Adrenal gland (tissue), 12 donors: ENCODE measurements around the gene PACRGL. TPM values are rescaled to one million over a fixed set of nuclear protein-coding genes. Genes with fewer than 3 reads are reported as not detected.

Experiments
- DNase-seq, 7 donors: peaks; one replicate each; pipeline ENCODE4 v3.0.0-alpha.2; 2019 to 2020
- H3K27ac ChIP-seq, 5 donors: fragments of 200-600 bp; sonication (generic) in 4 of 5; 1 replicate in 3 of 5; 2 replicates in 2 of 5; pipeline versions ENCODE4 v1.5.1 to v1.8.0; 2016 to 2020; ENCODE audit warnings: mild to moderate bottlenecking in 1 of 5
- H3K27me3 ChIP-seq: fragments of 200-600 bp; 2 replicates; pipeline ENCODE4 v1.8.0; 2021
- H3K36me3 ChIP-seq, 2 donors: fragments of 200-600 bp; replicated peaks in 1 of 2; 1 replicate in 1 of 2; 2 replicates in 1 of 2; pipeline versions ENCODE4 v1.5.1 to v1.8.0; 2018 to 2022
- H3K4me1 ChIP-seq, 2 donors: fragments of 200-600 bp; replicated peaks in 1 of 2; 1 replicate in 1 of 2; 2 replicates in 1 of 2; pipeline versions ENCODE4 v1.5.1 to v1.8.0; 2018 to 2021
- H3K4me3 ChIP-seq, 4 donors: fragments of 200-600 bp; sonication (generic) in 3 of 4; one replicate each; pipeline ENCODE4 v1.5.1; 2016 to 2018
- H3K9me3 ChIP-seq, 3 donors: fragments of 200-600 bp; sonication (generic) in 1 of 3; replicated peaks in 1 of 3; 1 replicate in 2 of 3; 2 replicates in 1 of 3; pipeline versions ENCODE4 v1.5.1 to v1.8.0; 2016 to 2021
- CTCF ChIP-seq, 6 experiments: fragments of 450-650 bp in 4 of 6; fragments of 200-600 bp in 2 of 6; sonication (generic) in 1 of 6; IDR thresholded peaks; 1 replicate in 5 of 6; 2 replicates in 1 of 6; pipeline versions ENCODE4 v1.5.1 to v1.8.0; 2016 to 2021; ENCODE audit warnings: antibody characterized with exemption in 6 of 6, mild to moderate bottlenecking in 2 of 6, moderate library complexity in 1 of 6
- POLR2A ChIP-seq, 2 donors: fragments of 450-650 bp; IDR thresholded peaks; one replicate each; pipeline ENCODE4 v1.6.1; 2017; ENCODE audit warnings: antibody characterized with exemption in 2 of 2, mild to moderate bottlenecking in 2 of 2, moderate library complexity in 1 of 2
- WGBS, 4 donors: extraction: QIAGEN DNeasy Blood & Tissue Kit in 2 of 4; methylation state at CpG; one replicate each; pipeline versions ENCODE4 v1.1.5 to v1.1.7; 2013 to 2017; 5-methylcytosine and 5-hydroxymethylcytosine counted together
- intact Hi-C, 2 donors: fragments of 100-400 bp; cut with DNase I; formaldehyde crosslinking; loops; one replicate each; pipeline versions ENCODE4 v1.14.1 to v1.15.0; 2022 to 2023
- polyA plus RNA-seq, 3 donors: library from polyadenylated mRNA; stranded (reverse); fragments of 200-250 nt in 2 of 3; fragments of 350-450 nt in 1 of 3; fragmentation: Illumina TruSeq in 1 of 3; extraction: RNeasy Lipid Tissue Mini Kit (QIAGEN cat#74804) in 1 of 3; gene quantifications; one replicate each; pipeline ENCODE4 v1.2.3, GENCODE V29; 2013 to 2014
- total RNA-seq, 9 donors: library from RNA; depleted of rRNA in 4 of 9; stranded (reverse); fragments of >200 nt in 4 of 9; fragments of 120-200 nt in 1 of 9; fragmentation: NEBNext Ultra II Directional in 1 of 9; extraction: Animal tissue kit (Norgen Biotek cat#: 25700) in 1 of 9; gene quantifications; one replicate each; pipeline versions ENCODE4 v1.1.0 to v1.2.4, GENCODE V29; 2013 to 2023
- donor health status: healthy with polysubstance abuse.
- donor health status: Bipolar disorder and iron deficiency.
- donor health status: DM: yes; HTN: yes; CAD: no.
- donor health status: DM: no; HTN: no; CAD: no.
- donor health status: DM: no; HTN: no; CAD: no.
- donor health status: DM: yes; HTN: yes; CAD: no.

The PACRGL gene
- total and polyA plus RNA-seq, 12 donors: 6.2 to 57.0 (median 13.1) TPM

DNA sequence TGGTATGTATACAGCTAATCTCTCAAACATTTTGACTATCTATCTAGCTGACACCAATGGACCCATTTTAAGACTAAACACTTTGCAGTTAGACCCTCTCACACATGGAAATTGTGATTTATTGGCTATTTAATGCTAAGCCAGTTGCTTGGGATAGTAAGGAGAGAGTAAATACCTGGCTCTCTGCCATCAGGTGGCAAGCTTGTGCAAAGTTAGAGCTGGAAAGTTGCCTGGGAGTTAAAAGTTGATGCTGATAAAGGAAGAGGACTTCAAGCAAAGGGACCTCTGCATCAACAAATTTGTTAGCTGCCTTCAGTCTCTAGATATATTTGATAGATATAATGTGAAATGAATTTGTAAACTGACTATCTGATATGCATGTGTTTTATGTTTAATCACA is 61.1 kb downstream of the PACRGL start:
- H3K36me3 ChIP-seq: no peaks in the 10 kb centered on the region
- H3K4me1 ChIP-seq: no peaks in the 10 kb centered on the region
- H3K4me3 ChIP-seq: no peak overlapping the region
- no peaks in the 10 kb centered on the region for H3K27me3 ChIP-seq
- DNase-seq: no peak
- H3K9me3 ChIP-seq: no peaks in the 10 kb centered on the region
- intact Hi-C loops: no loop called here
- no peak for TF ChIP-seq CTCF (IDR thresholded peaks at IDR 0.05)
- TF ChIP-seq POLR2A (IDR thresholded peaks at IDR 0.05): no peak
- no peak overlapping the region for H3K27ac ChIP-seq

DNA sequence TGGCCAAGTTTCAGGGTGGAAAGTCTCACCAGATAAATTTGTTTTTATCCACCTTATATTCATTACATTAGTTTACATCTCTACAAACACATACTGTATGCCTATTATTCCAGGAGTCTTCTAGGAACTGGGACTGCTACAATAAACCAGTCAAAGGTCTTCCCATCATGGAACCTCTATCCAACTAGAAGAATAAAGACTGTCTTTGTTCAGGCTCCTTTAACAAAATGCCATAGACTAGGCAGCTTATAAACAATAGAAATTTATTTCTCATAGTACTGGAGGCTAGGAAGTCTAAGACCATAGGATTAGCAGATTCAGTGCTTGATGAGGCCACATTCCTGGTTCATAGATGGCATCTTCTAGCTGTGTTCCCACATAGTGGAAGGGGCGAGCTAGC is 61.6 kb downstream of the PACRGL start:
- H3K9me3 ChIP-seq: no peaks in the 10 kb centered on the region
- no peaks in the 10 kb centered on the region for H3K36me3 ChIP-seq
- WGBS, 4 donors: 69 to 94% (median 90%) methylated on average over 1 of the region's 1 CpG
- intact Hi-C loops: no loop called here
- no peak overlapping the region for H3K4me3 ChIP-seq
- TF ChIP-seq POLR2A (IDR thresholded peaks at IDR 0.05): no peak
- no peak for TF ChIP-seq CTCF (IDR thresholded peaks at IDR 0.05)
- H3K4me1 ChIP-seq: no peaks in the 10 kb centered on the region
- no peaks in the 10 kb centered on the region for H3K27me3 ChIP-seq
- H3K27ac ChIP-seq: no peak overlapping the region
- DNase-seq: no peak

GRCh38 chr4:20764366-20764992 is 64.2 kb downstream of the PACRGL start:
- Histone ChIP-seq H3K27ac (no peak overlapping the region), H3K9me3 (no peaks in the 10 kb centered on the region), H3K36me3 (no peaks in the 10 kb centered on the region), H3K27me3 (no peaks in the 10 kb centered on the region), H3K4me1 (no peaks in the 10 kb centered on the region), H3K4me3 (no peak overlapping the region)
- 84 to 88% (median 87%) methylated on average over 13 of the region's 13 CpGs for whole genome bisulfite sequencing, 4 donors
- no peak for TF ChIP-seq CTCF (IDR thresholded peaks at IDR 0.05)
- TF ChIP-seq POLR2A (IDR thresholded peaks at IDR 0.05): no peak
- DNase-seq: no peak
- intact Hi-C loops: no loop called here

DNA sequence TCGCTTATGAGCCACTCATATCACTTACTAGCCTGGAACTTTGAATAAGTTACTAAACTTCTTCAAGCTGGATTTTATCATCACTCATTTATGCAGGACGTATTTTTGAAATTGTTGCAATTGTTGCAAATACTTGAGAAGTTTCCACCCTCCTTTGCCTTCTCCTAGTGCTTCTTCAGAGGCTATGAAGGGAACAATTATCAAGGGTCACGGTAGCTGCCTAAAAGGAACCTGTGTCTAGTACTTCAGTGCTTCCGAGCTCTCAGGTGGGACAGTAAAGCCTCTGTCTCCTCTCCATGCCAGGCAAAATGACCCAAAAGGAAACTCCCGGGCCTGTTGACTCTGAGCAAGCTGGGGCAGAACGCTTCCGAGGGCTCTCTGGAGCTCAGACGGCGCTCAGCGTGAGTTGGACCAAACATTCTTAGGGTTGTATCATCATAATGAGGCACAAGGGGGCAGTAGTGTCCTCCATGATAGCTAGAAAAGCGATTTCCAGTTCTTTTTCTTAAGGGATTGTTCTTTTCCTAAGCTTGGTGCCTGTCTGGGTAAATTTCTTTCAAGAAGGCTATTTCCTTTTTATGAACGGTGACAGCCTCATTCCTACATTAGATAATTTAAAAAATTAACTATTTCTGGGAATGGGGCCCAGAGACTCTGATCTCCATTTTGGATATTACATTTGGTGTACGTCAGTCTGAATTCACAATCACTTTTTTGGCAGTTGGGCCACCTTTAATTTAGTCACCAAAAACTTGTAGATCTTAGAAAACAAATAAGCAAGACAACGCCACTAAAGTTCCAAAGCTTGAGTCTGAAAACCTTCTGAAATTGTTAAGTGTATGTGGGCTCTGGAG is 73.1 kb downstream of the PACRGL start:
- intact Hi-C loops: loop anchor here in 1 of 2 donors (5.0 to 10.0 kb wide), 2 partner anchors 361 to 699 kb away; no protein-coding TSS in a partner anchor
- 29 to 30% (median 30%) methylated on average over 11 to 14 of the region's 14 CpGs for WGBS, 4 donors
- H3K27ac ChIP-seq: no peak overlapping the region
- no peak overlapping the region for H3K4me3 ChIP-seq
- H3K36me3 ChIP-seq: no peaks in the 10 kb centered on the region
- TF ChIP-seq POLR2A (IDR thresholded peaks at IDR 0.05) (no peak), CTCF (IDR thresholded peaks at IDR 0.05) (peak; percentile 48 to 66 (median 58))
- peak; percentile 22 to 56 (median 47) for DNase-seq
- no peaks in the 10 kb centered on the region for H3K27me3 ChIP-seq
- no peaks in the 10 kb centered on the region for H3K9me3 ChIP-seq
- no peaks in the 10 kb centered on the region for H3K4me1 ChIP-seq
